ENCODE data around the gene CERS5. TPM values are rescaled to one million over a fixed set of nuclear protein-coding genes. Genes with fewer than 3 reads are reported as not detected.

The CERS5 gene
- polyA plus RNA-seq, 1 donor (not counting 4 experiments of a cell fraction or from before 2014, with no cell fraction given): 72.3 TPM

- Histone ChIP-seq H3K4me1 (ENCODE audit: control insufficient read depth, extremely low read depth, insufficient read depth, low read length) (peaks cover 20% of the 10 kb centered on the region), H3K9ac (ENCODE audit: control insufficient read depth, extremely low read depth, insufficient read depth, low read length) (peak overlapping the region; percentile 92), H3K9me1 (ENCODE audit: control insufficient read depth, extremely low read depth, insufficient read depth, low read length) (no peaks in the 10 kb centered on the region), H3K4me3 (ENCODE audit: control insufficient read depth in 2 of 3, extremely low read depth in 1 of 3, insufficient read depth in 2 of 3, low read depth in 1 of 3, low read length in 3 of 3) (peak overlapping the region; percentile 83 to 99 (median 98)), H4K20me1 (ENCODE audit: control insufficient read depth, extremely low read depth, insufficient read depth, low read length) (no peaks in the 10 kb centered on the region), H3K27ac (ENCODE audit: control insufficient read depth, insufficient read depth, low read length) (peak overlapping the region; percentile 82), H3K4me2 (ENCODE audit: control insufficient read depth, extremely low read depth, insufficient read depth, low read depth, low read length) (peak overlapping the region; percentile 84), H2AFZ (ENCODE audit: control insufficient read depth, low read length) (peak overlapping the region; percentile 97), H3K9me3 (ENCODE audit: control insufficient read depth, low read depth, low read length) (no peaks in the 10 kb centered on the region), H3K79me2 (ENCODE audit: control insufficient read depth, insufficient read depth, low read length) (peaks cover 42% of the 10 kb centered on the region), H3K27me3 (ENCODE audit: control insufficient read depth, extremely low read depth, insufficient read depth, low read length) (no peaks in the 10 kb centered on the region), H3K36me3 (ENCODE audit: control insufficient read depth in 2 of 2, extremely low read depth in 1 of 2, insufficient read depth in 2 of 2, low read length in 2 of 2) (peaks cover 2 to 5% of the 10 kb centered on the region in 2 experiments)
- TF ChIP-seq CTCF (optimal IDR thresholded peaks at IDR 0.05 in 1 of 3, IDR thresholded peaks at IDR 0.05 in 1 of 3, conservative IDR thresholded peaks at IDR 0.05 in 1 of 3; ENCODE audit: extremely low read depth in 1 of 3, insufficient read depth in 2 of 3, low read length in 3 of 3): no peak
- dilution Hi-C loops (cut with MboI; ENCODE audit: extremely low pct_ligation_motif_present, low sequenced_read_pairs): no loop called here
- FAIRE-seq (no peak), DNase-seq (ENCODE audit: low read depth, low spot score) (no peak)
Observed at GRCh38 chr12:50112456-50113218, 54.5 kb downstream of the CERS5 start.

- H3K9ac ChIP-seq (ENCODE audit: control insufficient read depth, extremely low read depth, insufficient read depth, low read length): peak within 1 kb of the TSS; percentile 92
- H3K79me2 ChIP-seq (ENCODE audit: control insufficient read depth, insufficient read depth, low read length): peaks cover 37% of the 10 kb centered on the region
- peaks cover 0 to 2% of the 10 kb centered on the region in 2 experiments for H3K36me3 ChIP-seq (ENCODE audit: control insufficient read depth in 2 of 2, extremely low read depth in 1 of 2, insufficient read depth in 2 of 2, low read length in 2 of 2)
- no peaks in the 10 kb centered on the region for H4K20me1 ChIP-seq (ENCODE audit: control insufficient read depth, extremely low read depth, insufficient read depth, low read length)
- H3K4me2 ChIP-seq (ENCODE audit: control insufficient read depth, extremely low read depth, insufficient read depth, low read depth, low read length): peak within 1 kb of the TSS; percentile 84
- no peaks in the 10 kb centered on the region for H3K9me1 ChIP-seq (ENCODE audit: control insufficient read depth, extremely low read depth, insufficient read depth, low read length)
- FAIRE-seq: peak; percentile 79
- peak within 1 kb of the TSS; percentile 97 for H2AFZ ChIP-seq (ENCODE audit: control insufficient read depth, low read length)
- H3K4me1 ChIP-seq (ENCODE audit: control insufficient read depth, extremely low read depth, insufficient read depth, low read length): peaks cover 20% of the 10 kb centered on the region
- dilution Hi-C loops (cut with MboI; ENCODE audit: extremely low pct_ligation_motif_present, low sequenced_read_pairs): no loop called here
- peak within 1 kb of the TSS; percentile 83 to 99 (median 98) for H3K4me3 ChIP-seq (ENCODE audit: control insufficient read depth in 2 of 3, extremely low read depth in 1 of 3, insufficient read depth in 2 of 3, low read depth in 1 of 3, low read length in 3 of 3)
- H3K27ac ChIP-seq (ENCODE audit: control insufficient read depth, insufficient read depth, low read length): peak within 1 kb of the TSS; percentile 82
- H3K27me3 ChIP-seq (ENCODE audit: control insufficient read depth, extremely low read depth, insufficient read depth, low read length): no peaks in the 10 kb centered on the region
- no peaks in the 10 kb centered on the region for H3K9me3 ChIP-seq (ENCODE audit: control insufficient read depth, low read depth, low read length)
- DNase-seq (ENCODE audit: low read depth, low spot score): peak; percentile 93
- TF ChIP-seq CTCF (optimal IDR thresholded peaks at IDR 0.05 in 1 of 3, IDR thresholded peaks at IDR 0.05 in 1 of 3, conservative IDR thresholded peaks at IDR 0.05 in 1 of 3; ENCODE audit: extremely low read depth in 1 of 3, insufficient read depth in 2 of 3, low read length in 3 of 3) (peak in 2 of 3 experiments; percentile 90 to 97), EZH2 (IDR thresholded peaks at IDR 0.05; ENCODE audit: low read length) (no peak)
Observed at GRCh38 chr12:50111693-50112455, 55.3 kb downstream of the CERS5 start, which contains the start of gene COX14. TSS of gene COX14 (plus strand) at chr12:50112236. CDS start at chr12:50120044, 7,808 bp downstream.

Data from keratinocyte (primary cell).